ENCODE results near the gene CSTB.

CSTB gene

GRCh38 chr21:43766734-43767497 is 9.2 kb downstream of the CSTB start:
- DNase-seq, result no peak

GRCh38 chr21:43764576-43765495 is 11.3 kb downstream of the CSTB start:
- DNase-seq, result no peak

GRCh38 chr21:43763901-43764523 is 12.1 kb downstream of the CSTB start:
- DNase-seq, result no peak

DNA sequence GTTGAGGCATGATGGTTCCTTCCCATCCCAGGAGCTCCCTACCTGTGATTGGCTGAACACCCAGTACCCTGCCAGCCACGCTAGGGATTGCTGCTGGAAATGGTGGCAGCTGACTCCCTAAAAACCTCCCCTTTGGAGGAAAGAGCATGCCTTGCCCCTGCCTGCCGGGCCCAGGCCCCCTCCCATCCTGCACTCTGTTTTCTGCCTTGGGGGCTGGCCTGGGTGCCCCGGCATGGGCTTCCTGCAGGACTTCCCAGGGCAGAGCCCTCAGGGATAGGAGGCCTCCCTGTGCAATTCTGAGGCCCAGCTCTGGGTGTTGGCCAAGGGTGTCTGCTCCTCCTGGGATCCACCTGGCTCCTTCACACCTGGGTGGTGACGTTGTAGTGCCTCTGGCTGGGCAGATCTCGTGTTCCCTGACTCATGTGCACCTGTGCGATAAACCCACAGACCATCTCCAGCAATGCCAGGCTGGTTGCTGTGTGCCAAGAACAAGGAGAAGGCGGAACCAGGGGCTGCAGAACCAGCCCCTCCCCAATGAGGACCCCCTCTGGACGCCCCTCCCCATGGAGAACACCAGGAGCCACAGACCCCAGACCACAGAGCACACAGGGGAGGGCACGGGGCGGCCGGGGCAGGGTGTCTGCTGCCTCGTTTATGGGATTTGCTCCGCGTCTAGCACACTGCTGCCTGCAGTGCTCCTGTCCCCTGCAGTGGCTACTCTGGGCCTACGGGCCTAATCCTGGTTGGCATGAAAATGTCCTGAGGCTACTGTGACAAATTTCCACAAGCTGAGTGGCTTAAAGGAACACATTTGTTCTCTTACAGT is 13.6 kb downstream of the CSTB start:
- no peak for DNase-seq

GRCh38 chr21:43761886-43762285 is 14.2 kb downstream of the CSTB start:
- no peak for DNase-seq

GRCh38 chr21:43760391-43760958 is 15.6 kb downstream of the CSTB start:
- no peak for DNase-seq

- no peak for DNase-seq
These were observed 16.5 kb downstream of the CSTB start for GRCh38 chr21:43759651-43760050.

DNA sequence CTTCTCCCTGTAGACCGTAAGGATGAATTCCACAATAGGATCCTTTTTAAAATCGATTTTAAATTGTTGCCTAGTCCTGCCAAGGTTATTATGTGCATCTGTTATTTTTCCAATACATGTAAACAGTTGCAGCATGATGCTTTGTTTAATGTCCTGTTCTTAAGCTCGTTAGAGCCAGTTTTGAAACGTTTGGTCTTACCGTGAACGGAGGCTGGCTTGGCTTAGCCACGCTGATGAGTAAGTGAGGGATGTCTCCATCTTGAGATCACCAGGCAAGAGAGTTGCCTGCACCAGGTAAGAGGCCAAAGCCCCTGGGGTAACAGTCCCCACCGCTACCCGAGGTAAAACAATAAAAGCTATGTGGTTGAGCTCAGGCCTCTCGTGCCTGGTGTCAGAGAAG is 17.3 kb downstream of the CSTB start:
- no peak for DNase-seq

DNA sequence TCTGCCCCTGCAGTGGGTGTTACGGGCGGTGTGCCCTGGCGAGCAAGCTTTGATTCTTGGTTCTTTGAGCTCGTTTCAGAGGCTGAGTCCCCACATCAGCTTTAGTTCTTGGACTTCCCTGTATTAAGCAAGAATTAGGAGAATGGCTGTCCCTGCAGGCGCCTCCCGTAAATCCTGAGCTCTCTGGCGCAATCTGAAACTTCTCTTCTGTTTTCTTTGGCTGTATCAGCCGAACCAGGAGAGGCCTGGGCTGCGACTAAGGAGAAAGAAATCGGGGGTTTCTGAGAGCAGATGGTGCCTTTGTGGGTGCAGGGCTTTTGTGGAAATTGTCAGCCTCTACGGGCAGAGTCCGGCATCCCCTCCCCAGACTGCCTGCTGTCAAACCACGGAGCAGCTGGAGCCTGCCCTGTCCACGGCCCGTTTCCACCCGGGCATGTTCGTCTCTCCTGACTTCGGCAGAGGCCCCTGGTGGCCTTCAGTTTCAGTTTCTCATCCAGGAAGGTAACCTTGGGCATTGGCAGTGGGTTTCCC is 17.9 kb downstream of the CSTB start:
- no peak for DNase-seq

GRCh38 chr21:43757601-43758000 is 18.5 kb downstream of the CSTB start:
- no peak for DNase-seq

DNA sequence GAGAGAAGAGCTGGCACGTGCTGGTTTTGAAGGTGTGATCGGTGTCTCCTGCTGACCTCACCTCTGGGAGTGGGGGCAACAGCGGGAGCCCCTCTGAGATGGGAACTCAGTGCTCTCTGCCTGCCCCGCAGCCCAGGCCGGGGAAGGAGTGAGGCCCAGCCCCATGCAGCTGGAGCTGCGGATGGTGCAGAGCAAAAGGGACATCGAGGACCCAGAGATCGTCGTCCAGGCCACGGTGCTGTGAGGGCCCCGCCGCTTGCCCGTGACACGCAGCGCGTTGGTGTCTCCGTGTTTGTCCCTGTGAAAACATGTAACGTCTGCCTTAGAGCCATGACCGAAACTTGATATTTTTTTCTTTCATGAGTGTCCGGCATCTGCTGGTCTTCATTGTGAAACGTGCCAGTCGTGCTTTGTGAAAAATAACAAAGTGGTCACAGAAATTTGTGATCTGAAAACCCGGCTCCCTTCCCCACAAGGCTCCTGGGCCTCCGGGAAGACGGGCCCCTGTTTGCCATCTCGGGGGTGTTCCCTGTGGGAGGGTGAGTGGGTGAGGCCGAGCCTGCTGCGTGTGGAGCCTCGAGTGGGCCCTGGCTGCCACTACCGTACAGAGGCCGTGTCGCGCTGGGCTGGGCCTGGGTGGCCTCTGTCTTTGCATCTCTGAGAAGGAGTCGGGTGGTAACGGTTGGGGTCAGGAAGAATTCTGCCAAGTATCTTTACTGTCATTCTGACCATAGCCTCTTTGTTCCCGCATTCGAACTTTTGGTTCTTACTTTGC is 20.1 kb downstream of the CSTB start:
- no peak for DNase-seq

DNA sequence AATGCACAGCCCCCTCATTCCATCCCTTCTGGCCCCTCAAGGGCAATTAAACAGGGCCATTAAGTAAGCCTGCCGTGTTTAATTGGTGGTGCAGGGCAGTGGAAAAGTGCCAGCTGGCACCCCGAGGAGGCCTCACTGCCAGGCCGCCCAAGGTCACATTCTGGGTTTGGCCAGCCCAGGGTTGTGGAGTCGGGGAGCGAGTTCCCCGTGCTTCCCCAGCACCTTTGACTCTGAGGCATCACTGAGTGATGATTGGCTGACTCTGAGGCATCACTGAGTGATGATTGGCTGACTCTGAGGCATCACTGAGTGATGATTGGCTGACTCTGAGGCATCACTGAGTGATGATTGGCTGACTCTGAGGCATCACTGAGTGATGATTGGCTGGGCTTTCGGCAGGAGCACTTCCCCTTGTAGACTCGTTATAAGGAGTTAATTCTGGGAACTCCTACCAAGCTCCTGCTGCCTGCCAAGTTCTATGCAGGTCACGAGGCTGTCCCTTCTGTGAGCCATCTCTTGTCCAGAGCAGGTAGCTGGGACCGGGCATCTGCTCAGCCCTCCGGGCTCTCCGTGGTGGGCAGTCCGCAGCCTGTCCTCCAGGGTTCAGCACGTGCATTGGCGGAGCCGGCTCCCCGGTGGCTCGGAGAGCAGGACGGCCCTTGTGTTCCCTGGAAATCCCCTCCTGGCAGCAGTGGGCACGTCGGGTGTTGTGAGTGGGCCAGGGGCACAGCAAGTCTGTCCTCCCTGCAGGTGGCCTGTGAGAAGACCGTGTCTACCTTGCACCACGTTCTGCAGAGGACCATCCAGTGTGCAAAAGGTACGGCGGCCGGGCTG is 20.9 kb downstream of the CSTB start:
- DNase-seq, result no peak

DNA sequence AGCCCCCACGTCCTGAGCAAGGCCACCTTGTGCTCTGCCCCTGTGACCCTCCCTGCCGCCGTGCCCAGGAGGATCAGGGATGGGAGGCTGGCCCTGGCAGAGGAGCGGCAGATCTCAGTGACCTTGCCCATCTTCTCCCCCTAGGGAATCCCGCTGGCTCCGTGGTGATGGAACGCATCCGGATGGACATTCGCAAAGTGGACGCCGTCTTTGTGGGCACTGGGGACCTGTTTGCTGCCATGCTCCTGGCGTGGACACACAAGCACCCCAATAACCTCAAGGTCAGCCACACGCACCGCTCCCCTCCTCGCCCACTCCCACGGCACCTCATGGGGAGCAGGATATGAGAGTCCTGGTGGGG is 22.7 kb downstream of the CSTB start:
- no peak for DNase-seq

- no peak for DNase-seq
These were observed 23.2 kb downstream of the CSTB start for GRCh38 chr21:43752758-43753438.

DNA sequence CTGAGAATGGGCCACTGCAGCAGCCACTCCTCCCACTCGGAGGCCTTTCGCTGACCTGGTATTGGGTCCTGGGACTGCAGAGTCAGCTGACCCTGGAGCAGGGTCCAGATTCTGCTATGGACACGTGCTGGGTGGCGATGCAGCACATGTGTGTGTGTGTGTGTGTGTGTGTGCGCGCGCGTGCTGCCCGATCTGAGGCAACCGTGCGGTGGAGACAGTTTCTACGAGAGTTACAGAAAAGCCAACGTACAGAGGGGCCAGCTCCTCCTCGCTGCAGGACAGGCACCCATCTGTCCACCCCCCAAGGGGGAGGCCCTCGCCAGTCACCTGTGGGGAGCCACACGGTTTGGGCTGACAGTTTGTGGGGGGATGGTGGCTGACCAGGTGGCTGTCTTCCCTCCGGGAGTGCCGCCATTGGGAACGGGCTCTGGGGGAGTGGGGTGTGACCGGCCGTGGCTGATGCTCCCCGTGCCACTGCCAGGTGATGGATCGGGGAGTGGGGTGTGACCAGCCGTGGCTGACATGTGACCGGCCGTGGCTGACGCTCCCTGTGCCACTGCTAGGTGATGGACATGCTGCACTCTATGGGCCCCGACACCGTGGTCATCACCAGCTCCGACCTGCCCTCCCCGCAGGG is 24.0 kb downstream of the CSTB start:
- DNase-seq, result no peak

GRCh38 chr21:43750339-43751033 is 25.6 kb downstream of the CSTB start:
- no peak for DNase-seq

GRCh38 chr21:43749651-43750262 is 26.4 kb downstream of the CSTB start:
- DNase-seq, result no peak

DNA sequence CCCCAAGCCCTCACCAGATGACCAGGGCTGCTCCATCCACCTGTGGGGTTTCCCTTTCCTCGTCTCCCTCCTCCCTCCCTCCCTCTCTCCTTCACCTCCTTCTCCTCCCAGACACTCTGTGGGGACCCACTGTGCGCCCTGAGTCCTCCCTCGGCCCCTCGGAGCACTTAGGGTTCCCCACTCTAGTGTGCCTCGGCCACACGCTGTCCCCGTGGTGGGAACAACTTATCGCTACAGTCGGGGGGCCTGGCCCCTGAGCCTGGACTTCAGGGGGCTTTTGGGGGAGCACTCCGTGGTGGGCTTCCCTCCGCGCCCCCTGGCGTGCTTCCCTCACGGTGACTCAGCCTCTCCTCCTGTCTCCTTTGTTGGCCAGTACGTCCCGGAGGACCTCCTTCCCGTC is 27.5 kb downstream of the CSTB start:
- no peak for DNase-seq

All from hematopoietic multipotent progenitor cell treated with erythropoietin and hydrocortisone succinate and interleukin-3 and kit ligand, for 6 days (in vitro differentiated cells).